CD4-positive, alpha-beta T cell (primary cell): ENCODE data around the gene CFAP410. TPM values are rescaled to one million over a fixed set of nuclear protein-coding genes. Genes with fewer than 3 reads are reported as not detected.

Experiments used
- ATAC-seq: fragments of 200-7000 bp; cut with Tn5 transposase; one replicate; pipeline ENCODE4 v1.10.0; 2022; ENCODE audit warnings: mild to moderate bottlenecking; ENCODE audit not compliant: poor library complexity
- CTCF ChIA-PET: fragments of 350-600 bp; sonication (Branson Sonifier 250); formaldehyde crosslinking; loops from one replicate; lab custom pipeline; 2021; ENCODE audit warnings: antibody characterized with exemption, inconsistent platforms; lab: Charles Lee
- POLR2A ChIA-PET: fragments of 350-600 bp; sonication (Branson Sonifier 250); formaldehyde crosslinking; loops from one replicate; lab custom pipeline; 2021; ENCODE audit warnings: antibody characterized with exemption, inconsistent platforms; lab: Charles Lee
- DNase-seq, 14 experiments: peaks; one replicate each; pipeline ENCODE4 v3.0.0-alpha.2; 2013 to 2020; ENCODE audit warnings: mixed read lengths in 2 of 14
- H3K27ac ChIP-seq, 2 donors: one replicate each; pipeline versions ENCODE4 v1.5.1 to v1.7.0; 2013; ENCODE audit warnings: low read length in 2 of 2, low read depth in 1 of 2, mild to moderate bottlenecking in 1 of 2
- H3K27me3 ChIP-seq, 2 experiments: 1 replicate in 1 of 2; 2 replicates in 1 of 2; pipeline versions ENCODE4 v1.6.1 to v1.7.0; 2013; ENCODE audit warnings: low read length in 2 of 2, control low read depth in 1 of 2, mild to moderate bottlenecking in 1 of 2, moderate library complexity in 1 of 2; ENCODE audit not compliant: insufficient read depth in 2 of 2, control insufficient read depth in 1 of 2
- H3K36me3 ChIP-seq: one replicate; pipeline ENCODE4 v1.6.1; 2013; ENCODE audit warnings: low read length, control low read depth; ENCODE audit not compliant: insufficient read depth
- H3K4me1 ChIP-seq: one replicate; pipeline ENCODE4 v1.6.1; 2013; ENCODE audit warnings: low read length, control low read depth; ENCODE audit not compliant: insufficient read depth
- H3K4me3 ChIP-seq: one replicate; pipeline ENCODE4 v1.5.1; 2013; ENCODE audit warnings: mild to moderate bottlenecking, low read length, moderate library complexity
- H3K9me3 ChIP-seq, 2 experiments: 1 replicate in 1 of 2; 2 replicates in 1 of 2; pipeline versions ENCODE4 v1.6.1 to v1.7.0; 2013; ENCODE audit warnings: low read length in 2 of 2, mild to moderate bottlenecking in 2 of 2, control low read depth in 1 of 2, moderate library complexity in 1 of 2; ENCODE audit not compliant: control insufficient read depth in 1 of 2, insufficient read depth in 1 of 2
- H3K27ac Mint-ChIP-seq: one replicate; pipeline ENCODE4 v1.8.0; 2020; ENCODE audit warnings: mixed read lengths
- H3K27me3 Mint-ChIP-seq: one replicate; pipeline ENCODE4 v1.8.0; 2021; ENCODE audit warnings: mixed read lengths
- H3K36me3 Mint-ChIP-seq: one replicate; pipeline ENCODE4 v1.8.0; 2021; ENCODE audit warnings: low read depth, mixed read lengths
- H3K4me1 Mint-ChIP-seq: one replicate; pipeline ENCODE4 v1.8.0; 2021; ENCODE audit warnings: low read depth, mixed read lengths
- H3K4me3 Mint-ChIP-seq: one replicate; pipeline ENCODE4 v1.8.0; 2020; ENCODE audit warnings: mild to moderate bottlenecking, mixed read lengths
- H3K9me3 Mint-ChIP-seq: one replicate; pipeline ENCODE4 v1.8.0; 2020; ENCODE audit warnings: mixed read lengths
- CTCF ChIP-seq: fragments of 200-600 bp; IDR thresholded peaks from one replicate; pipeline ENCODE4 v1.8.0; 2022; ENCODE audit warnings: antibody characterized with exemption, mild to moderate bottlenecking
- intact Hi-C, 2 experiments: fragments of 100-400 bp; cut with DNase I in 1 of 2; cut with micrococcal nuclease in 1 of 2; formaldehyde crosslinking; loops; one replicate each; pipeline versions ENCODE4 v1.15.1 to v1.9.0; 2023 to 2025; cut with DNase I, micrococcal nuclease
- total RNA-seq, 174 experiments: library from RNA in 2 of 174; stranded (reverse) in 2 of 174; gene quantifications; one replicate each; pipeline ENCODE4 v1.2.3 and lab custom pipeline; 2021 to 2026

The CFAP410 gene
- total RNA-seq, 2 experiments from 2014 or later: 50.1 to 51.6 TPM

DNA sequence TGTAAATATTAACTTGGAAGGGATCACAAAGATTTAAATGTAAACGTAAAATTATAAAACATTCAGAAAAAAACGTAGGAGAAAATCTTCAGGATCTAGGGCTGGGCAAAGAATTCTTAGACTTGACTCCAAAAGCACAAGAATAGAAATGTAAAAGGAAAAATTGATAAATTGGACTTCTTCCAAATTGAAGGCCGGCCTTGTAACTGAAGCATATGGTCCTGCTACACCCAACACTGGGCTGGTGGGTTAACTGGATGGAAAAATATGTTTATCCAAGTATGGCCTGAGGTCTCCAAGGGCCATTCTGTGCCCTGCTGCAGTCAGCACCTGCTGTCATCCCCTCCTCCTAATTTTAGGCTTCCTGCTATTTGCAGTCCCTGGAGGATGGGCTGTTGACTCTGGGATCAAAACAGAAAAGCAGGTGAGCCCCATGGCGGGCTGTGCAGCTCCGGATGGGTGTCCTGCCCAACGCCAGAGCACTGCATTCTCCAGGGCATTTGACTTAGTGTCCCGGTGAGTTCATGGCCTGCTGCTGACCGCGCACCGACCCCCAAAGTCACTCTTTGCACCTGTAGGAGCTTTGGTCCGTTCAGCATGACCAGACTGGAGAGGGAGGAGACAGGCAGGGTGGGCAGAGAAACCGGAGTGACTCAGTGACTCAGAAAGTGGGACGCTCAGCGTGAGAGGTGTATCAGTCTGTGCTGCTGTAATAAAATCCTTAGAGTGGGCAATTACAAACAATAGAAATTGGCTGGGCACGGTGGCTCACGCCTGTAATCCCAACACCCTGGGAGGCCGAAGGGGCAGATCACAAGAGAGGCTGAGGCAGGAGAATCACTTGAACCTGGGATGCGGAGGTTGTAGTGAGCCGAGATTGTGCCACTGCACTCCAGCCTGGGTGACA, 59.6 kb downstream of the CFAP410 start:
- Mint-ChIP-seq H3K27ac (no peak overlapping the region), H3K4me3 (no peak overlapping the region), H3K36me3 (no peaks in the 10 kb centered on the region), H3K27me3 (no peaks in the 10 kb centered on the region), H3K9me3 (no peaks in the 10 kb centered on the region), H3K4me1 (no peaks in the 10 kb centered on the region)
- no peaks in the 10 kb centered on the region for H3K9me3 ChIP-seq
- no peak overlapping the region for H3K27ac ChIP-seq
- no peak for TF ChIP-seq CTCF
- CTCF ChIA-PET: no interaction called here
- intact Hi-C loops: no loop called here
- H3K27me3 ChIP-seq: no peaks in the 10 kb centered on the region
- H3K4me1 ChIP-seq: no peaks in the 10 kb centered on the region
- ATAC-seq (no peak), DNase-seq (no peak)
- POLR2A ChIA-PET: no interaction called here
- no peaks in the 10 kb centered on the region for H3K36me3 ChIP-seq
- H3K4me3 ChIP-seq: no peak overlapping the region

Other genes starting within 250 kb of the CFAP410 start
- gene PWP2, start 232.0 kb downstream of the CFAP410 start, total RNA-seq: 10 to 100 TPM; 38.0 to 40.6 TPM
- 10 to 100 TPM; 21.9 to 23.0 TPM for gene GATD3, start 205.7 kb downstream of the CFAP410 start, total RNA-seq
- 10 to 100 TPM; 22.2 to 22.9 TPM for gene ICOSLG, start 98.4 kb downstream of the CFAP410 start, total RNA-seq
- not detected for gene DNMT3L, start 77.5 kb downstream of the CFAP410 start, total RNA-seq
- gene AIRE, start 53.5 kb downstream of the CFAP410 start, total RNA-seq: under 1 TPM; 0.11 to 0.16 TPM
- 100 to 1,000 TPM; 115 to 117 TPM for gene PFKL, start 39.3 kb downstream of the CFAP410 start, total RNA-seq
- gene TRPM2, start 14.2 kb upstream of the CFAP410 start, total RNA-seq: 1 to 10 TPM; 1.9 to 2.9 TPM
- gene LRRC3, start 116.1 kb upstream of the CFAP410 start, total RNA-seq: under 1 TPM; 0.55 to 0.61 TPM
- not detected for gene KRTAP10-1, start 200.8 kb upstream of the CFAP410 start, total RNA-seq
- gene KRTAP10-2, start 212.1 kb upstream of the CFAP410 start, total RNA-seq: not detected
- not detected for gene KRTAP10-3, start 219.4 kb upstream of the CFAP410 start, total RNA-seq
- not detected for gene KRTAP10-4, start 234.3 kb upstream of the CFAP410 start, total RNA-seq
- not detected for gene KRTAP10-5, start 241.2 kb upstream of the CFAP410 start, total RNA-seq